H1 (cell line): Measurements from ENCODE around the gene APP. TPM values are rescaled to one million over a fixed set of nuclear protein-coding genes. Genes with fewer than 3 reads are reported as not detected.

ENCODE experiments used
- CTCF ChIA-PET: fragments of 300-600 bp; sonication (Branson Sonifier 250); formaldehyde crosslinking; loops from one replicate; lab custom pipeline; 2021; ENCODE audit not compliant: partially characterized antibody; lab: Charles Lee
- POLR2A ChIA-PET: fragments of 300-600 bp; sonication (Branson Sonifier 250); formaldehyde crosslinking; loops from one replicate; lab custom pipeline; 2021; ENCODE audit warnings: inconsistent platforms; ENCODE audit not compliant: partially characterized antibody; lab: Charles Lee
- DNase-seq, 2 experiments: peaks; one replicate each; pipeline versions ENCODE4 v3.0.0 to v3.0.0-alpha.2; 2010 to 2022; ENCODE audit warnings: low spot score in 2 of 2, low read depth in 1 of 2, mixed read lengths in 1 of 2
- FAIRE-seq: peaks from 2 replicates; lab custom pipeline; 2011; peaks lifted over from hg19 to GRCh38; lab: Jason Lieb, UNC
- H2AFZ ChIP-seq: 2 replicates; pipeline ENCODE4 v1.8.1; 2012; ENCODE audit warnings: low read length, inconsistent platforms
- H2AK5ac ChIP-seq: 2 replicates; pipeline ENCODE4 v1.6.1; 2013; ENCODE audit warnings: low read depth, low read length
- H2BK120ac ChIP-seq: replicated peaks from 2 replicates; pipeline ENCODE3; 2013; ENCODE audit warnings: low read depth, low read length, inconsistent platforms
- H2BK12ac ChIP-seq: 2 replicates; pipeline ENCODE4 v1.6.1; 2013; ENCODE audit warnings: low read depth, low read length
- H2BK15ac ChIP-seq: 2 replicates; pipeline ENCODE4 v1.6.1; 2013; ENCODE audit warnings: low read length
- H2BK20ac ChIP-seq: 2 replicates; pipeline ENCODE4 v1.6.1; 2013; ENCODE audit warnings: low read length
- H2BK5ac ChIP-seq: 2 replicates; pipeline ENCODE4 v1.6.1; 2013; ENCODE audit warnings: low read depth, low read length
- H3K14ac ChIP-seq: 2 replicates; pipeline ENCODE4 v1.6.1; 2013; ENCODE audit warnings: inconsistent platforms; ENCODE audit not compliant: insufficient read length
- H3K18ac ChIP-seq: 2 replicates; pipeline ENCODE4 v1.6.1; 2013; ENCODE audit warnings: low read length; ENCODE audit errors: extremely low read depth
- H3K23ac ChIP-seq: 2 replicates; pipeline ENCODE4 v1.6.1; 2013; ENCODE audit warnings: inconsistent platforms; ENCODE audit not compliant: insufficient read length
- H3K23me2 ChIP-seq: 2 replicates; pipeline ENCODE4 v1.6.1; 2013; ENCODE audit warnings: low read depth, low read length
- H3K27ac ChIP-seq: 2 replicates; pipeline ENCODE4 v1.6.1; 2011; ENCODE audit warnings: low read depth, low read length, inconsistent platforms
- H3K27me3 ChIP-seq, 4 experiments: replicated peaks in 1 of 4; 1 replicate in 1 of 4; 2 replicates in 3 of 4; pipeline versions ENCODE4 v1.6.1 to v1.8.1; 2011 to 2013; ENCODE audit warnings: low read length in 3 of 4, mild to moderate bottlenecking in 3 of 4, inconsistent platforms in 2 of 4, mixed read lengths in 2 of 4, moderate library complexity in 1 of 4; ENCODE audit not compliant: control insufficient read depth in 3 of 4, insufficient read depth in 3 of 4; ENCODE audit errors: extremely low read depth in 1 of 4
- H3K36me3 ChIP-seq, 4 experiments: 2 replicates each; pipeline versions ENCODE4 v1.6.1 to v1.8.1; 2011 to 2013; ENCODE audit warnings: mild to moderate bottlenecking in 4 of 4, low read length in 3 of 4, moderate library complexity in 2 of 4, control low read depth in 1 of 4, inconsistent platforms in 1 of 4; ENCODE audit not compliant: insufficient read depth in 4 of 4, control insufficient read depth in 2 of 4
- H3K4ac ChIP-seq: replicated peaks from 2 replicates; pipeline ENCODE3; 2013; ENCODE audit warnings: low read length, low read depth, mixed read lengths, inconsistent platforms; ENCODE audit not compliant: insufficient read length
- H3K4me1 ChIP-seq, 4 experiments: replicated peaks in 1 of 4; 1 replicate in 1 of 4; 2 replicates in 3 of 4; pipeline versions ENCODE4 v1.6.1 to v1.8.1; 2011 to 2013; ENCODE audit warnings: low read length in 3 of 4, inconsistent platforms in 2 of 4, mixed read lengths in 1 of 4; ENCODE audit not compliant: insufficient read depth in 4 of 4, control insufficient read depth in 3 of 4
- H3K4me2 ChIP-seq, 2 experiments: 2 replicates each; pipeline versions ENCODE4 v1.6.1 to v1.8.1; 2011 to 2013; ENCODE audit warnings: low read depth in 2 of 2, low read length in 2 of 2, control low read depth in 1 of 2, inconsistent platforms in 1 of 2, mild to moderate bottlenecking in 1 of 2; ENCODE audit not compliant: insufficient read depth in 1 of 2
- H3K4me3 ChIP-seq, 4 experiments: fragments of 200-600, 300-600 bp in 1 of 4; sonication (generic), shearing (Covaris generic), sonication (Bioruptor Twin) in 1 of 4; 2 replicates each; pipeline versions ENCODE4 v1.5.1 to v1.8.1; 2011 to 2016; ENCODE audit warnings: low read length in 4 of 4, low read depth in 3 of 4, control low read depth in 2 of 4, inconsistent platforms in 2 of 4, mild to moderate bottlenecking in 2 of 4, mixed read lengths in 1 of 4, moderate library complexity in 1 of 4; ENCODE audit not compliant: insufficient read depth in 2 of 4; ENCODE audit errors: extremely low read depth in 1 of 4
- H3K56ac ChIP-seq: replicated peaks from 2 replicates; pipeline ENCODE3; 2013; ENCODE audit warnings: low read depth, mild to moderate bottlenecking, mixed read lengths, low read length, inconsistent platforms; ENCODE audit not compliant: insufficient read length
- H3K79me1 ChIP-seq: 2 replicates; pipeline ENCODE4 v1.6.1; 2013; ENCODE audit warnings: low read depth, low read length, control low read depth
- H3K79me2 ChIP-seq, 2 experiments: 2 replicates each; pipeline versions ENCODE4 v1.6.1 to v1.8.1; 2012 to 2013; ENCODE audit warnings: low read length in 2 of 2, mild to moderate bottlenecking in 2 of 2, inconsistent platforms in 1 of 2; ENCODE audit not compliant: insufficient read depth in 2 of 2, control insufficient read depth in 1 of 2
- H3K9ac ChIP-seq, 4 experiments: replicated peaks in 1 of 4; 1 replicate in 1 of 4; 2 replicates in 3 of 4; pipeline versions ENCODE4 v1.6.1 to v1.8.1; 2011 to 2013; ENCODE audit warnings: low read depth in 3 of 4, low read length in 3 of 4, control low read depth in 2 of 4, mild to moderate bottlenecking in 2 of 4, moderate library complexity in 2 of 4, inconsistent platforms in 1 of 4; ENCODE audit errors: extremely low read depth in 1 of 4
- H3K9me3 ChIP-seq, 2 experiments: 2 replicates each; pipeline versions ENCODE4 v1.6.1 to v1.8.1; 2012 to 2013; ENCODE audit warnings: mild to moderate bottlenecking in 2 of 2, moderate library complexity in 2 of 2, control low read depth in 1 of 2, inconsistent platforms in 1 of 2, low read depth in 1 of 2, low read length in 1 of 2, mixed read lengths in 1 of 2; ENCODE audit not compliant: insufficient read depth in 2 of 2
- H4K20me1 ChIP-seq, 2 experiments: replicated peaks in 1 of 2; 2 replicates each; pipeline versions ENCODE3 to v1.8.1; 2011 to 2013; ENCODE audit warnings: inconsistent platforms in 2 of 2, low read length in 2 of 2, mild to moderate bottlenecking in 1 of 2; ENCODE audit not compliant: insufficient read depth in 2 of 2, control insufficient read depth in 1 of 2
- H4K5ac ChIP-seq: 2 replicates; pipeline ENCODE4 v1.6.1; 2013; ENCODE audit warnings: low read length, low read depth, mixed read lengths, inconsistent platforms; ENCODE audit not compliant: insufficient read length
- H4K8ac ChIP-seq: 2 replicates; pipeline ENCODE4 v1.8.0; 2013; ENCODE audit warnings: mild to moderate bottlenecking, moderate library complexity, low read length, inconsistent platforms; ENCODE audit not compliant: insufficient read depth; ENCODE audit errors: extremely low read depth
- H4K91ac ChIP-seq: replicated peaks from 2 replicates; pipeline ENCODE3; 2013; ENCODE audit warnings: low read length, mixed read lengths, inconsistent platforms; ENCODE audit not compliant: insufficient read length
- CBX8 ChIP-seq: fragments of 300-800, 300-1000 bp; sonication (generic); IDR thresholded peaks from 2 replicates; pipeline ENCODE4 v1.7.1; 2016; ENCODE audit warnings: low read depth, low read length, borderline replicate concordance
- CREB1 ChIP-seq: IDR thresholded peaks from 2 replicates; pipeline ENCODE4 v1.6.1; 2012; ENCODE audit warnings: inconsistent platforms
- FOSL1 ChIP-seq: IDR thresholded peaks from 2 replicates; pipeline ENCODE4 v1.6.1; 2011; ENCODE audit warnings: mild to moderate bottlenecking, low read depth, low read length, moderate library complexity; ENCODE audit not compliant: insufficient read depth
- JUND ChIP-seq: IDR thresholded peaks from 2 replicates; pipeline ENCODE4 v1.6.1; 2011; ENCODE audit warnings: mild to moderate bottlenecking, improper control_type of control experiment, low read length
- KDM1A ChIP-seq: fragments of 200-600, 300-600 bp; sonication (generic); IDR thresholded peaks from 2 replicates; pipeline ENCODE4 v1.7.1; 2016; ENCODE audit warnings: mild to moderate bottlenecking, low read length, borderline replicate concordance
- RAD21 ChIP-seq, 2 experiments: IDR thresholded peaks in 1 of 2; conservative IDR thresholded peaks in 1 of 2; 2 replicates each; pipeline ENCODE4 v1.6.1; 2011; ENCODE audit warnings: low read depth in 2 of 2, low read length in 2 of 2, improper control_type of control experiment in 1 of 2, inconsistent platforms in 1 of 2, mild to moderate bottlenecking in 1 of 2, moderate library complexity in 1 of 2
- RBBP5 ChIP-seq: IDR thresholded peaks from 2 replicates; pipeline ENCODE4 v1.7.1; 2012; ENCODE audit warnings: low read depth, mild to moderate bottlenecking, inconsistent platforms, low read length, moderate library complexity, borderline replicate concordance
- RFX5 ChIP-seq: IDR thresholded peaks from 2 replicates; pipeline ENCODE4 v1.6.1; 2011; ENCODE audit warnings: low read depth, low read length, improper control_type of control experiment, borderline replicate concordance
- SIN3A ChIP-seq, 2 experiments: IDR thresholded peaks in 1 of 2; conservative IDR thresholded peaks in 1 of 2; 2 replicates each; pipeline ENCODE4 v1.6.1; 2011 to 2012; ENCODE audit warnings: low read length in 2 of 2, improper control_type of control experiment in 1 of 2, low read depth in 1 of 2, mild to moderate bottlenecking in 1 of 2
- SP1 ChIP-seq: IDR thresholded peaks from 2 replicates; pipeline ENCODE4 v1.6.1; 2011; ENCODE audit warnings: low read depth, low read length
- WGBS, 2 experiments: shearing (Covaris generic) in 1 of 2; methylation state at CpG; one replicate each; pipeline versions ENCODE4 v1.1.6 to v1.1.7; 2013 to 2015; ENCODE audit warnings: low lambda C conversion rate in 2 of 2, mixed read lengths in 2 of 2, inconsistent platforms in 1 of 2, low coverage in 1 of 2, missing lambda C conversion rate in 1 of 2; ENCODE audit not compliant: insufficient replicate concordance in 2 of 2, insufficient coverage in 1 of 2, insufficient read length in 1 of 2; ENCODE audit errors: extremely low coverage in 1 of 2, missing lambda C conversion rate in 1 of 2; 5-methylcytosine and 5-hydroxymethylcytosine counted together
- polyA plus RNA-seq, 7 experiments: library from polyadenylated mRNA; depleted of rRNA in 3 of 7; stranded (reverse) in 5 of 7; unstranded in 2 of 7; fragments of >200 nt in 5 of 7; fragments of 200-250 nt in 2 of 7; gene quantifications; 1 replicate in 5 of 7; 2 replicates in 1 of 7; 4 replicates in 1 of 7; pipeline versions ENCODE4 v1.2.1 to v1.2.3, GENCODE V29; 2011 to 2013; ENCODE audit warnings: missing spikeins in 2 of 7, mixed read lengths in 2 of 7
- total RNA-seq: library from RNA; stranded (reverse); fragmentation: NEBNext Ultra II Directional; extraction: Animal tissue kit (Norgen Biotek cat#: 25700); gene quantifications from 2 replicates; pipeline ENCODE4 v1.2.1, GENCODE V29; 2021
- TF ChIP-seq, protein P1 (sequence below): IDR thresholded peaks from 2 replicates; pipeline ENCODE4 v1.6.1; 2012; ENCODE audit warnings: inconsistent platforms
- TF ChIP-seq, protein P2 (sequence below): IDR thresholded peaks from 2 replicates; pipeline ENCODE4 v1.6.1; 2012; ENCODE audit warnings: low read length, inconsistent platforms

Gene APP
- total and polyA plus RNA-seq, 2 of the 8 experiments (the other 6 are each of a cell fraction or from before 2014, with no cell fraction given) = 375 to 551 TPM

DNA sequence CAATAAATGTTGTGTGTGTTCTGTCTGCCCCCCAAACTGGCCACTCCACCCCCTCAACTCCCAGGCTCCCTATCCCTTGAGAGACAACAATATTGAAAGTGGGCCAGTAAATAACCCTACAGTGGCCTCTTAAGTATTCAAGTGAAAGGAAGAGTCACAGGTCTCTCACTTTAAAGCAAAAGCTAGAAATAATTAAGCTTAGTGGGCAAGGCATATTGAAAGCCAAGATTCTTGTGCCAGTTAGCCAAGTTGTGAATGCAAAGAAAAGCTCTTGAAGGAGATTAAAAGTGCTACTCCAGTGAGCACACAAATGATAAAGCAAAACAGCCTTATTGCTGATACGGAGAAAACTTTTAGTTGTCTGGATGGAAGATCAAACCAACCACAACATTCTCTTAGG, 277.4 kb downstream of the APP start:
- H3K4me3 ChIP-seq = no peak overlapping the region
- no peak overlapping the region for H2BK12ac ChIP-seq
- H4K20me1 ChIP-seq = peaks cover 0 to 1% of the 10 kb centered on the region in 2 experiments
- no peak overlapping the region for H3K18ac ChIP-seq
- H3K56ac ChIP-seq = no peak overlapping the region
- peaks cover 6 to 63% (median 28%) of the 10 kb centered on the region in 4 experiments for H3K36me3 ChIP-seq
- WGBS, 2 experiments = 82% methylated on average over 1 of the region's 1 CpG; no CpG with 5 or more reads in 1 of the 2 experiments
- no peak overlapping the region for H3K27ac ChIP-seq
- H3K9me3 ChIP-seq = no peaks in the 10 kb centered on the region
- H3K79me1 ChIP-seq = no peaks in the 10 kb centered on the region; the same call in 1 of the 2 replicates
- no peak overlapping the region for H3K4me2 ChIP-seq
- DNase-seq = no peak
- H4K91ac ChIP-seq = no peak overlapping the region
- H2BK120ac ChIP-seq = no peak overlapping the region
- H3K79me2 ChIP-seq = no peaks in the 10 kb centered on the region
- H4K5ac ChIP-seq = no peak overlapping the region
- no peaks in the 10 kb centered on the region for H3K4me1 ChIP-seq
- H2BK5ac ChIP-seq = no peak overlapping the region
- H2AFZ ChIP-seq = no peak overlapping the region
- H3K9ac ChIP-seq = no peak overlapping the region
- no peak overlapping the region for H2BK20ac ChIP-seq
- no peaks in the 10 kb centered on the region for H3K27me3 ChIP-seq
- no peak overlapping the region for H4K8ac ChIP-seq
- H3K14ac ChIP-seq = no peak overlapping the region
- no peak overlapping the region for H2AK5ac ChIP-seq
- FAIRE-seq = no peak
- H3K4ac ChIP-seq = no peak overlapping the region
- no peak overlapping the region for H2BK15ac ChIP-seq
- H3K23ac ChIP-seq = no peak overlapping the region
- ChIA-PET POLR2A (no interaction called here), CTCF (interaction anchor here (0.7 to 1.3 kb wide), 3 partner anchors 9 to 543 kb away, joined by 3 to 5 read pairs (median 3); no protein-coding TSS in a partner anchor)
- no peaks in the 10 kb centered on the region for H3K23me2 ChIP-seq
- TF ChIP-seq, protein P1, sequence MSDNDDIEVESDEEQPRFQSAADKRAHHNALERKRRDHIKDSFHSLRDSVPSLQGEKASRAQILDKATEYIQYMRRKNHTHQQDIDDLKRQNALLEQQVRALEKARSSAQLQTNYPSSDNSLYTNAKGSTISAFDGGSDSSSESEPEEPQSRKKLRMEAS = no peak
- TF ChIP-seq, protein P2, sequence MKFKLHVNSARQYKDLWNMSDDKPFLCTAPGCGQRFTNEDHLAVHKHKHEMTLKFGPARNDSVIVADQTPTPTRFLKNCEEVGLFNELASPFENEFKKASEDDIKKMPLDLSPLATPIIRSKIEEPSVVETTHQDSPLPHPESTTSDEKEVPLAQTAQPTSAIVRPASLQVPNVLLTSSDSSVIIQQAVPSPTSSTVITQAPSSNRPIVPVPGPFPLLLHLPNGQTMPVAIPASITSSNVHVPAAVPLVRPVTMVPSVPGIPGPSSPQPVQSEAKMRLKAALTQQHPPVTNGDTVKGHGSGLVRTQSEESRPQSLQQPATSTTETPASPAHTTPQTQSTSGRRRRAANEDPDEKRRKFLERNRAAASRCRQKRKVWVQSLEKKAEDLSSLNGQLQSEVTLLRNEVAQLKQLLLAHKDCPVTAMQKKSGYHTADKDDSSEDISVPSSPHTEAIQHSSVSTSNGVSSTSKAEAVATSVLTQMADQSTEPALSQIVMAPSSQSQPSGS = no peak
- TF ChIP-seq SP1 (no peak), CREB1 (no peak), RBBP5 (no peak), FOSL1 (no peak), RAD21 (IDR thresholded peaks at IDR 0.05 in 1 of 2, conservative IDR thresholded peaks at IDR 0.05 in 1 of 2; ENCODE audit: low read depth in 2 of 2, low read length in 2 of 2) (no peak), SIN3A (conservative IDR thresholded peaks at IDR 0.05 in 1 of 2, IDR thresholded peaks at IDR 0.05 in 1 of 2; ENCODE audit: low read depth in 1 of 2, low read length in 2 of 2) (no peak), RFX5 (no peak), CBX8 (no peak), KDM1A (no peak), JUND (no peak)
